ENCODE data around the gene PSD4. TPM values are rescaled to one million over a fixed set of nuclear protein-coding genes. Genes with fewer than 3 reads are reported as not detected.

Gene PSD4
- total and polyA plus RNA-seq, 2 of the 8 experiments (the other 6 are each of a cell fraction or from before 2014, with no cell fraction given) = 0.53 to 1.2 TPM

- no peaks in the 10 kb centered on the region for H3K79me2 ChIP-seq (ENCODE audit: control insufficient read depth in 1 of 2, insufficient read depth in 2 of 2, low read length in 2 of 2)
- no peak overlapping the region for H3K18ac ChIP-seq (ENCODE audit: extremely low read depth, low read length)
- H3K9ac ChIP-seq (replicated peaks in 1 of 4; ENCODE audit: extremely low read depth in 1 of 4, low read depth in 3 of 4, low read length in 3 of 4) = no peak overlapping the region
- H2BK15ac ChIP-seq (ENCODE audit: low read length) = no peak overlapping the region
- no peak overlapping the region; a peak in 1 of 4 replicates for H3K4me2 ChIP-seq (ENCODE audit: insufficient read depth in 1 of 2, low read depth in 2 of 2, low read length in 2 of 2)
- peaks cover 0 to 2% (median 0%) of the 10 kb centered on the region in 4 experiments; a peak in 1 of 7 replicates for H3K27me3 ChIP-seq (replicated peaks in 1 of 4; ENCODE audit: control insufficient read depth in 3 of 4, extremely low read depth in 1 of 4, insufficient read depth in 3 of 4, low read length in 3 of 4)
- no peak for DNase-seq (ENCODE audit: low read depth in 1 of 2, low spot score in 2 of 2)
- H4K8ac ChIP-seq (ENCODE audit: extremely low read depth, insufficient read depth, low read length) = no peak overlapping the region; the same call in 1 of the 2 replicates
- H3K27ac ChIP-seq (ENCODE audit: low read depth, low read length) = no peak overlapping the region
- no peak overlapping the region for H2BK12ac ChIP-seq (ENCODE audit: low read depth, low read length)
- H3K14ac ChIP-seq (ENCODE audit: insufficient read length) = no peak overlapping the region
- no peak overlapping the region for H2AK5ac ChIP-seq (ENCODE audit: low read depth, low read length)
- TF ChIP-seq EZH2 (IDR thresholded peaks at IDR 0.05; ENCODE audit: low read depth, low read length, severe bottlenecking) (no peak), RFX5 (IDR thresholded peaks at IDR 0.05; ENCODE audit: borderline replicate concordance, low read depth, low read length) (no peak), BRCA1 (IDR thresholded peaks at IDR 0.05; ENCODE audit: low read depth, low read length) (no peak), BCL11A (IDR thresholded peaks at IDR 0.05; ENCODE audit: low read depth in 2 of 2, low read length in 2 of 2) (no peak), TAF7 (optimal IDR thresholded peaks at IDR 0.05; ENCODE audit: borderline replicate concordance, low read depth, low read length) (no peak), JUN (IDR thresholded peaks at IDR 0.05; ENCODE audit: low read depth, low read length) (no peak), CHD2 (IDR thresholded peaks at IDR 0.05; ENCODE audit: low read length) (no peak), FOSL1 (IDR thresholded peaks at IDR 0.05; ENCODE audit: insufficient read depth, low read depth, low read length) (no peak), POLR2A (IDR thresholded peaks at IDR 0.05; ENCODE audit: control extremely low read depth in 1 of 2, low read depth in 2 of 2, low read length in 2 of 2) (no peak), MAFK (IDR thresholded peaks at IDR 0.05; ENCODE audit: low read depth, low read length) (no peak), SRF (IDR thresholded peaks at IDR 0.05; ENCODE audit: low read depth, low read length) (no peak)
- H3K9me3 ChIP-seq (ENCODE audit: insufficient read depth in 2 of 2, low read depth in 1 of 2, low read length in 1 of 2) = no peaks in the 10 kb centered on the region
- no peak overlapping the region for H3K56ac ChIP-seq (replicated peaks; ENCODE audit: insufficient read length, low read depth, low read length)
- ChIA-PET CTCF (ENCODE audit: partially characterized antibody) (interaction anchor here (0.9 to 16.5 kb wide), 17 partner anchors 13 to 193 kb away, joined by 3 to 253 read pairs (median 10); partner anchors contain the start of gene PSD4), POLR2A (ENCODE audit: partially characterized antibody) (interaction anchor here (0.6 to 1.6 kb wide), 2 partner anchors 41 to 52 kb away, joined by 3 to 6 read pairs; no protein-coding TSS in a partner anchor)
- no peaks in the 10 kb centered on the region for H3K36me3 ChIP-seq (ENCODE audit: control insufficient read depth in 2 of 4, insufficient read depth in 4 of 4, low read length in 3 of 4)
- no peak overlapping the region for H3K4me3 ChIP-seq (ENCODE audit: extremely low read depth in 1 of 4, insufficient read depth in 2 of 4, low read depth in 3 of 4, low read length in 4 of 4)
- H3K4ac ChIP-seq (replicated peaks; ENCODE audit: insufficient read length, low read depth, low read length) = no peak overlapping the region
- 90% methylated on average over 17 of the region's 17 CpGs; no CpG with 5 or more reads in 1 of the 2 experiments for WGBS, 2 experiments (ENCODE audit: extremely low coverage in 1 of 2, insufficient coverage in 1 of 2, insufficient read length in 1 of 2, insufficient replicate concordance in 2 of 2, low coverage in 1 of 2, low lambda C conversion rate in 2 of 2, missing lambda C conversion rate in 1 of 2)
- no peak overlapping the region for H4K5ac ChIP-seq (ENCODE audit: insufficient read length, low read depth, low read length)
- H3K79me1 ChIP-seq (ENCODE audit: low read depth, low read length) = no peaks in the 10 kb centered on the region
- H2AFZ ChIP-seq (ENCODE audit: low read length) = no peak overlapping the region
- H4K20me1 ChIP-seq (replicated peaks in 1 of 2; ENCODE audit: control insufficient read depth in 1 of 2, insufficient read depth in 2 of 2, low read length in 2 of 2) = no peaks in the 10 kb centered on the region
- H4K91ac ChIP-seq (replicated peaks; ENCODE audit: insufficient read length, low read length) = no peak overlapping the region
- H2BK20ac ChIP-seq (ENCODE audit: low read length) = no peak overlapping the region
- no peaks in the 10 kb centered on the region; a peak in 2 of 7 replicates for H3K4me1 ChIP-seq (replicated peaks in 1 of 4; ENCODE audit: control insufficient read depth in 3 of 4, insufficient read depth in 4 of 4, low read length in 3 of 4)
- peaks cover 2% of the 10 kb centered on the region; the same call in 1 of the 2 replicates for H3K23me2 ChIP-seq (ENCODE audit: low read depth, low read length)
- no peak overlapping the region for H3K23ac ChIP-seq (ENCODE audit: insufficient read length)
- no peak overlapping the region for H2BK5ac ChIP-seq (ENCODE audit: low read depth, low read length)
- FAIRE-seq = no peak
- H2BK120ac ChIP-seq (replicated peaks; ENCODE audit: low read depth, low read length) = no peak overlapping the region
Observed at GRCh38 chr2:113197347-113198047, 23.7 kb downstream of the PSD4 start.
